ENCODE results near the gene AHI1.
"Not testable (repeated sequence)": the region's sequence is repeated elsewhere in the genome, so short reads cannot be mapped to it uniquely, and the experiment has no call there.

Gene AHI1

DNA sequence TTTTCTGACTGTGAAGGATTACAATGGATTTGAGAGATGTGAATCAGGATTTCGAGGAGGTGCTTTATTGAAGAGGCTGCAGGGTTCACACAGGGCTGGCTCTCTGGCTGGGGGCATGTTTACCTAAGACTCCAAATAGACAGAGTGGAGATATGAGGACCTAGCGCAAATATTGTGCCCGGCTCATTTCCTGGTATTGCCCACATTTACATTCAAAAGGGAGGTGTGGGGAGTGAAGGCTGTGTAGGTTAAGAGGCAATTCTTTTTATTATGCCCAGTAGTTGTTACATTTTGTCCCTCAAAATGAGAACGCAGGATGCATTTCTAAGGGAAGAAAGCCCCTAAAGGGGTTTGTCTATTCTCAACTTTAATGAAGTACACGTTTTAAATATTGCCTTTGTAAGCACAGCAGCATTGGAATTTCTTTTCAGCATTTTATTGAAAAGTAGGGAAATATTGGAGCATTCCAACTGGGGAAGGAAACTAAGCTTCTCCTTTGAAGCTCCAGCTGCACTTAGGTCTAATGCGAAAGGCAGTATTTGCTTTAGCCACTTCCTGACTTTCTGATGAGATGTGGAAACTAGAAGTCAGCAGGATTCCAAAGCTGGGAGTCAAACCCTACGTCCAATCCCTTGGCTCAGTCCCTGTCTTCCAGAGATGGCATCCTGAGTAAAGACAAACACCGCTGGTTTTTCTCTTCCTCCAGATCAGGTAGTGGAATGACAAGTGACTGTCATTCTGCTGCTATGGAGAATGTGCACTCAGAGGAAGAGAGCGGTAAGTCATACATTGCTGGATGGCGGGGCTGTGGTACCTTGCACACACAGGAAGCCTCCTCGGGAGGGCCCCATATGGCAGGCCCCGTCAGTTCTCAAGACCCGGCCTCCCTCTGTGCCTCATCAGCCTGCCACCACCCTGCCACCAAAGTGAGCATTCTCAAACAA lies 245.8 kb downstream of the AHI1 start:
- no peak for DNase-seq

DNA sequence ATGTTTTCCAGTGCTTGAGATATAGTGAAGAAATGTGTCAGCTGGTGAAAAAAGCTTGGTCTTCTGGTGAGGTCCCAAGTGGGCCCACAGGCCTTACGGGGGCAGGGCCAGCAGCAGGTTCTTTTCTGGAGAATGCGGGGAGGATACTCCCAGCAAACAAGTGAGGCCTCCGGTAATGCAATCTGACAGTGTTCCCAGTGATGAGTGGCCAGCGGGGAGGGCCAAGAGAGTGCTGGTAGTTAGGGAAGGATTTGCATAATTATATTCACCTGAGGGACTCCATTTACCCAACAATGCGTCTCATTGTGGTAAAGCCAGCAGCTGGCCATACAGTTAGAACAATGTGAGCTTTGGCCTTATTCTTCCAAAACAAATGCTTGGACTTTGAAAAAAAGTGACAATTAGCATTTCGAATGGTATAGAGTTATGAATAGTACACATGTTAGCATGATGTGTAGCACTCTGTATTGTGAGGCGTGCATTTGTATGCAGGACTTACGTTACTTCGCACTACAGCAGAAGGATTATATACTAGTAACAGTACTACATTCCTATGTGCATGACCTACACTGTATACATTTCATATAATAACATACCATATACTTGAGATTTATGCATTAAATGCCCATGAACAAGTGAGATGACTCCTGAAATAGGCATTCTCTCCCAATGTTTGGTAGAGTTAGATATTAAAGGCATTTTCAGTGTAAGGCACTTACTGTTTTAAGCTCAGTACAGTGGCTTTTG lies 246.6 kb downstream of the AHI1 start:
- no peak for DNase-seq

DNA sequence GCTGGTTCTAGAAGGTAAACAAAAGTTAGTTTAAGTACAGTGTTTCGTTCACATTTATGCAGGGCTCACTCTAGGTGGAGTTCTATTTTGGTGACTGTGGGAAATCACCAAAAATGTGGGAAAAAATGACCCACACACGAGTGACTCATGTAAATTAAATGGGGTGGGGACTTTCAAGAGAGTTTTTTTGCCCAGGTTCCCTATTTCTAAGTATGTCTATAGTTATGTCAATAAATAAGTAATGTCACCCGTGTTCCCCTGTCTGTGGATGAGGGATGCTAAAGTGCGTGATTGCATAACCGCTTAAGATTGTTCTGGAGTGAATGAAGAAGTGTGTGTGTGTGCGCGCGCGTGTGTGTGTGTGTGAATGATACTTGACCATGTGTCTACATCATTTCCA lies 247.3 kb downstream of the AHI1 start:
- no peak for DNase-seq

DNA sequence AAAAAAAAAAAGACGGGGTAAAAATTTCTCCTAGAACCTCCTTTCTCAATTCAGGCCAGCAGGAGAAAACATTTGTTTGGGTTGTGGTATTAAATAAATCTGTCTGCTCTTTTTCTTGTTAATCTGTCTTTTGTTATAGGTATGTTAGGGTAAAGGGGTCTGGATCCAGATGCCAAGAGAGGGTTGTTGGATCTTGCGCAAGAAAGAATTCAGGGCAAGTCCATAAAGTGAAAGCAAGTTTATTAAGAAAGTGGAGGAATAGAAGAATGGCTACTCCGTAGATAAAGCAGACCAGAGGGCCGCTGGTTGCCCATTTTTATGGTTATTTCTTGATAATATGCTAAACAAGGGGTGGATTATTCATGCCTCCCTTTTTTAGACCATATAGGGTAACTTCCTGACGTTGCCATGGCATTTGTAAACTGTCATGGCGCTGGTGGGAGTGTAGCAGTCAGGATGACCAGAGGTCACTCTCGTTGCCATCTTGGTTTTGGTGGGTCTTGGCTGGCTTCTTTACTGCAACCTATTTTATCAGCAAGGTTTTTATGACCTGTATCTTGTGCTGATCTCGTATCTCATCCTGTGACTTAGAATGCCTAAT lies 251.0 kb downstream of the AHI1 start:
- DNase-seq: not testable (repeated sequence)

DNA sequence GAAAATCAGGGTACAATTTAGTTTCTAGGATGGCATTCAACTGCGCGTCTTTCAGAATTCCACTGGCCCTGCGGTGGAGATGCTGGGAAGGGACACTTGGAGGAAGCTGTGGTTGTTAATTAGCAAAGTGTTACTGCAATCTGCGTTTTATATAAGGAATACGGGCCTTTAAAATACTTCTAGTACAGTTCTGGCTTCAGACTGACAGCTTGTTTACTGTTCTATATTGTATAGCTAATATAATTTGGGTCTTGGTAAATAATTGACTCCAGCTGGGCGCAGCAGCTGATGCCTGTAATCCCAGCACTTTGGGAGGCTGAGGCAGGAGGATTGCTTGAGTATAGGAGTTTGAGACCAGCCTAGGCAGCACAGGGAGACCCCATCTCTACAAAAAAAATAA lies 252.7 kb downstream of the AHI1 start:
- DNase-seq: no peak

DNA sequence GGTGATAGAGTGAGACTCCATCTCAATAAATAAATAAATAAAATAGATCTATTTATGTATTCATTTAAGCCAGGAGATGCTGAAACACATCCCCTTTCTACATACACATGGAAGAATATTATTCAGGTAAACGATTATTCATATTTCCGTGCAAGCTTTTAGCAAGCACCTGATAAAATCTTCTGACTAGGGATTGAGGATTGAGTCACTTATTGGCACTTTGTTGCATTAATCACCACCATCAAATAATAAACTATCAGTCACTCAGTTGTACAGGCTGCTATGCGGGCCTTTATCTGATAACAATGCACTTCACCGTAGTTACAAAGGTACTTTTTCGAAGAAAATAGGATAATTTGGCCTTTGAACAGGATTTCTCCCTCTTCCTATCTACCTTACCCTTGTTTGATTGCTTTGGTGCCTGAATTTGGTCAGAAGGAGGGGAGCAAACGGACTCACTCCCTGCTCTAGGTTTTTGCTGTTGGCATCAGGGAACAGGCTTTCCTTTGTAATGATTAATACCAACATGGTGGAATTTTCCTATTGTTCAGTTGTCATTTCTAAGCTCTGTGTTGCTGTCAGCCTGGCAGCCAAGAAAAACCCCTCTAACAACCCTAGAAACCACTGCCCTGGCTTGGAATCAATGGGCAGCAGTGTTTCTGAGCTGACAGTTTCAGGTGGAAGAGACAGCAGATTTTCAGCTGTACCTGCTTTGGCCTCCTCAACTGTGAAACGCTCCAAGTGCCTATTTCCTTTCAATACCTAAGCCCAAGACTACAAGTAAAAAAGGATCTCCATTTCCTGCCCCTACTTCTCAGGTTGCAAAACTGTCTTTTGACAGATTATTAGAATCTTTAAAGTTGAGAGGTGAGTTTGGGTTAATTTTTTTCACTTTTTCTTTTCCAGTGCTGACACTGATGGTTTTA lies 253.4 kb downstream of the AHI1 start:
- DNase-seq: no peak

DNA sequence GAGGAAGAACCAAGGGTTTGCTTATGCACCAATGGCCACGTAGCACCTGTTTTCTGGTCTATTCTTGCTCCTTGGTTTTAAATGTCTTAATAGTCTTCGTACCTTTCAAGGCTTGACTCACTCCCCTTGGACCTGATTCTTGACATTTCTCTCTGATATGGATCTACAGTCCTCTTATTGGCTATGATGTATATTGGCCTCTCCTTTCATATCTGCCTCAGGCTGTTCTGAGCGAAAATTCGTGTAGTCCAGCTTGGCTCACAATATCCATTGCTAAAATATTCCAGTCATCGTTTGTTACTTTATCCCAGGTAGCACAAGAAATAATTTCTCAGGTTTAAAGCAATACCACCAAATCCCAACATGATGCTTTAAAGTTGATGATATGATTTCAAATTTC lies 256.8 kb downstream of the AHI1 start:
- no peak for DNase-seq

DNA sequence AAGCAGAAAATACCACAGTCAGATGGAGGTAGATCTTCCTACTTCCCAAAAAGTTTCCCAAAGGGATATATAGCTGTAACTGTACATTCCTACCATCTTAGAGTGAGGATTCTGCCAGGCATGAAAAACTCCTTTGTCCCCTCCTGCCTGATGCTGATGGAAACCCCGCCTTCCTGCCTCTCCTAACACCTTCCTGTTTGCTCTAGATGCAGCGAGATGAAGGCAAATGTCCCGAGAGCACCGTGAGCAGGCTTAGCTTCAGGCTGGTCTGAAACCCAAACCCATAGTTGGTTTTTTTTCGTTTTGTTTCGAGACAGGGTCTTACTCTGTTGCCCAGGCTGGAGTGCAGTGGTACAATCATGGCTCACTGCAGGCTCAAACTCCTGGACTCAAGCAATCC lies 260.8 kb downstream of the AHI1 start:
- DNase-seq: no peak

DNA sequence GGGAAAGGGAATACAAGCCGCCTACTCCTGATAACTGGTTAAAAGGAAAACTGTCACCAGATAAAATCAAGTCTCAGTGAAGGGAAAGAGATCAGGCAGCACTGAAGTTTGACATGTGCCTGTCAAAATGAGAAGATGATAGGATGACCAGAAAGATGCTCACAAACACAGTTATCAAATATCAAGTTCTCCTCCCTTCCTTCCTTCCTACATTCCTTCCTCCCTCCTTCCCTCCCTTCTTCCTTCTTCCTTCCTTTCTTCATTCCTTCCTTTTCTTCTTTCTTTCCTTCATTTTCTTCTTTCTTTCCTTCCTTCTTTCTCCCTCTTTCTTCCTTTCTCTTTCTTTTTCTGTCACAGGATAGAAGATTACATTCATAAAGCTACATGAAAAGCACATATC lies 261.2 kb downstream of the AHI1 start:
- DNase-seq: no peak

DNA sequence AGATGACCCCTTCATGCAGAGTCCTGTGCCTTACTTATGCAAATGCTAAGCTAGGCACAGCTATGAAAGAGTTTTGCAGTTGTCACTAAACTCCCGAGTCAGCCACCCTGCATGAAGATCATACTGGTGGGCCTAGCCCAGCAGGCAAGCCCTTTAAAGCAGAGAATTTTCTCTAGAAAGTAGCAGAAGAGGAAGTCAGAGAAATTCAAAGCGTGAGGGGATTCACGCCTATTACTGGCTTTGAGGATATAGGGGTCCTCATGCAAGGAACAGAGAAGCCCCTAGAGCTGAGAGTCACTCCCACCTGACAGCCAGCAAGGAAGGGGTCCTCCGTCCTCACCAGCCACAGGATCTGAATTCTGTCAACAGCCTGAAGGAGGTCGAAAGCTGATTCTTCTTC lies 261.8 kb downstream of the AHI1 start:
- no peak for DNase-seq

DNA sequence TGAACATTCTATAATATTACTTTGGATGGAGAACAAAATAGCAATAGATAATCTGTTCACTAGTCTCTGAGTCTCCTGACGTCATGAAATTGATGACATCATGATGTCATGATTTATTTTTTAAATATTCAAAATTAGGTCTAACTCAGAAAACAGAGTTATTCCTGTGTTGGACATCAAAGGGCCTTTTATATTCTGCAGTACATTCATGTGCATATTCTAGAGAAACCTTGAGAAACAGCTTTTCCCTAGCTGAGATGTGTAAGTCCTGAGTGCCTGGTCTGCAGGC lies 263.1 kb downstream of the AHI1 start:
- no peak for DNase-seq

DNA sequence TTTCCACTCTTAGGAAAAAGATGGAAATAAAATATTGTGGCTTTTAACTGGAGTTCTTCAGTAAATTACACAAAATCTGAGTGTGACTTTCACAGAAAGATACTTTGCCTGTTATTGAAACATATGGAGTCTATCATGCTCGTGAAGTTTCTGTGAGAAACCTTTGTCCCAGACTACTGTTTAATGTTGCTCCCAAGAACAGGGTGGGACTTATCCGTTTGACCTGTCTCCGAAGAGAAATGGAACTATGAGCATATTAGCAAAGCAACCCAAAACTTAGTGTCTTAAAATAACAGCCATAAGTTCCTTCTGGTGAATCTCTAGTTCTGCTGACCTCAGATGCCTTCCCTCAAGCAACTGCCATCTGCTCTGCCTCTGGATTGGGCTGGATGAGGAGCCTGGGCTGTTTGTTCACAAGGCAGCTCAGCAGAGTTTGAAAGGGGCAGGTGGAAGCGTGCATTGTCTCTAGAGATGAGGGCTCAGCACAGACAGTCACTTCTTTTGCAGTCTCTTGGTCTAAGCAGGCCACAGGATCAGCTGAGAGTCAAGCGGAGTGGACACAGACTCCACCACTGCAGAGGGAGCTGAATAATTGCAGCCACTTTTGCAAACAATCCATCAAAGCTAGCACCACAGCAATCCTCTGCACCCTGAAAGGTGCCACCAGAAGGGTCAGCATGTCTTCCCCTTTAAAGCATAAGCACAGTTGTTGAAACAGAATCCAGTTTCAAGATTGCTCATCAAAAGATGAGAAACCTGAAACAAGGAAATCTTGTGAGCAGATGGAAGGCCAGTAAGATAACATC lies 263.7 kb downstream of the AHI1 start:
- no peak for DNase-seq
